HG02798 (cell line): ENCODE data around the gene RABL2A.
"Not testable (repeated sequence)": the region's sequence is repeated elsewhere in the genome, so short reads cannot be mapped to it uniquely, and the experiment has no call there.

Experiments used
- ATAC-seq: cut with Tn5 transposase; IDR thresholded peaks from one replicate; pipeline ENCODE4 v1.9.1; 2021; ENCODE audit warnings: mild to moderate bottlenecking; ENCODE audit not compliant: unreplicated experiment, poor library complexity

RABL2A gene

DNA sequence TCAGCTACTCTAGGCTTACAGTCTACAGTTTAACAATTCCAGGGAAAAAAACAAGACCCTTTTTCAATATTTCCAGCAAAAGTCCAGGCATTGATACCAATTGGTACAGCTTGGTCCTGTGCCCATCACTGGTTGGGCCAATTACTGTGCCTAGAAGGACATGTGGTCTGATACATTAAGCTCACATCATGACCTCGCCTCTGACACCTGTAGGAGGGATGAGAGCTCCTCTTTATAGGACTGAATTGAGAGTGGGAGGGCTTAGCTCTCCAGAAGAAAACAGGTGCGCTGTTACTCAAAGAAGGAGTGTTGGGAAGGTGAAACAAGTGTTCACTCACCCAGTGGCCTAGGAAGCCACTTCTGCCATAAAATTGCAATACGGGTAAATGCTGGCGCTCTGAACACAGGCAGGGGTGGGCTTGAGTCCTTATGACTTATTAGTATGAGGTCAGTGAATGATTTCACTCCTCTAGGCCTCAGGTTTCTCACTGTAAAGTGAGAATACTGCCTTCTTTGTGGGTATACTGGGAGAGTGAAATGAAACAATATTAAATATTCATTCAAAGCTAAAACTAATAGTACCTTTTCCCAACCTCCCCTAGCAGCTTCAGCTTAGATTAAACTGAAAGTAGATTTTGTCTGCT is 49.7 kb downstream of the RABL2A start:
- ATAC-seq: no peak

DNA sequence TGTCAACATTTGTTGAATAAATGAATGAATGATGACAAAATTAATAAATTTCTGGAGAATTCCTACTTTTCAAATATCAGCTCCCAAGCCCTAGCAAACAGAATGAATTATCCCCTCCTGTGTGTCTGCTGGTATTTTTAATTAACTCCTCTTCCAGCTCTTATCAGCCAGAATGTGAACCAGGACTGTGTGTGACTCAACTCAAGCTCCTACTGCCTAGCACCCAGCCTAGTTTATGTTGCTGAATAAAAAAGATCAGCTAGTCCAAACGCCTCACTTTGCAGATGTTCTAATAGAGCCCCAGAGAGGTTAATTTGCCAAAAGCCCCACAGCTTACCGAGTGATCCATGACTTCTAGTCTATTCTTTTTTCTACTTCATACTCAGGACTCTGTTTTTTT is 50.3 kb downstream of the RABL2A start:
- ATAC-seq: no peak

DNA sequence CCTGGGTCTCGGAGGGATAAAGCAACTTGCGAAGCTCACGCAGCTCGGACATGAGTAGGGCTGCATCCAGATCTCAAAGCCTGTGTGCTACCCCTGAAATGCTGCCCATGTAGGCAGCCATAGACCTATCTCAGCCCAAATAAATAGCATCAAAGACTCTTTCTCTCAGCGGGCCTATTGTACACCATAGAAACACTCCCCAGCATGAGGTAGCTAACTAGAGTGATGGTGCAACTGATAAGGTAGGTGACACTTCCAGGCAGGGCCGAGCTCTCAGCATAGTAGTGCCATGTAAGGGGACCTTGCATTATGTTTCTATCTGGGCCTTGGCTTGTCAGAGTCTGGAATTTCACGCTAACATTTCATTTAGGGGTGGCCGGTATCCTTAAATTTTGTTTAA is 52.4 kb downstream of the RABL2A start:
- no peak for ATAC-seq

DNA sequence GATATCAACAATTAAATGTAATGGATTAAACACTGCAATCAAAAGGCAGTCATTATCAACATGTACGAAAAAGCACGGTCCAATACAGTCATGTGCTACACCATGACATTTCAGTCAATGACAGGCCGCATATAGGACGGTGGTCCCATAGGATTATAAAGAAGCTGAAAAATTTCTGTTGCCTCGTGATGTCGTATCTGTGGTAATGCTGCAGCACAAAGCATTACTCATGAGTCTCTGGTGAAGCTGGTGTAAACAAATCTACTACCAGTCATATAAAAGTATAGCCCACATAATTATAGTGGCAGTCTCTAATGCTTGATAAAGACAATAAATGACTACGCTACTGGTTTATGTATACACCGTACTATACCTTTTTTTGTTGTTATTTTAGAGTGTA is 58.4 kb downstream of the RABL2A start:
- no peak for ATAC-seq

DNA sequence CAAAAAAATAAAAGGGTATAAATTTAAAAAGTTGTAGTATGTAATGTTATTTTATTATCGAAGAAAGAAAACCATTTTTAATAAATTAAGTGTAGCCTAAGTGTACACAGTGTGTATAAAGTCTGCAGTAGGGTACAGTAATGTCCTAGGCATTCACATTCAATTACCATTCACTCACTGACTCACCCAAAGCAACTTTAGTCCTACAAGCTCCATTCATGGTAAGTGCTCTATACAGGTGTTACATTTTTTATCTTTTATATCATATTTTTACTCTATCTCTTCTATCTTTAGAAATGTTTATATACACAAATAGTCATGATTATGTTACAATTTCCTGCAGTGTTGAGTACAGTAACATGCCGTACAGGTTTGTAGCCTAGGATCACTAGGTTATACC is 59.5 kb downstream of the RABL2A start:
- ATAC-seq: no peak

DNA sequence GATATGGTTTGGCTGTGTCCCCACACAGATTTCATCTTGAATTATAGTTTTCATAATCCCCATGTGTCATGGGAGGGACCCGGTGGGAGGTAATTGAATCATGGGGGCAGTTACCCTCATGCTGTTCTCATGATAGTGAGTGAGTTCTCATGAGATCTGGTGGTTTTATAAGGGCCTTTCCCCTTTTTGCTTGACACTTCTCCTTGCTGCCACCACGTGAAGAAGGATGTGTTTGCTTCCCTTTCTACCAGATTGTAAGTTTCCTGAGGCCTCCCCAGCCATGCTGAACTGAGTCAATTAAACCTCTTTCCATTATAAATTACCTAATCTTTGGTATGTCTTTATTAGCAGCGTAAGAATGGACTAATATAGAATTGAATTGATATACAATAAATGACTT is 63.8 kb downstream of the RABL2A start:
- not testable (repeated sequence) for ATAC-seq
